ENCODE results near the gene CHCHD6. TPM values are rescaled to one million over a fixed set of nuclear protein-coding genes. Genes with fewer than 3 reads are reported as not detected.

CHCHD6 gene
- total and polyA plus RNA-seq, 4 donors = 22.5 to 70.2 (median 49.7) TPM

GRCh38 chr3:126732281-126733060 lies 28.4 kb downstream of the CHCHD6 start:
- Histone ChIP-seq H3K4me3 (ENCODE audit: low read depth, low read length) (no peak overlapping the region), H3K36me3 (ENCODE audit: control insufficient read depth, insufficient read depth, low read length) (peaks cover 27% of the 10 kb centered on the region), H3K27ac (ENCODE audit: low read depth, low read length) (no peak overlapping the region), H3K27me3 (ENCODE audit: control insufficient read depth, insufficient read depth, low read length) (no peaks in the 10 kb centered on the region), H3K9me3 (ENCODE audit: control insufficient read depth, insufficient read depth, low read length) (no peaks in the 10 kb centered on the region), H3K4me1 (ENCODE audit: control insufficient read depth, insufficient read depth, low read length) (no peaks in the 10 kb centered on the region)
- 81% methylated on average over 5 of the region's 6 CpGs for WGBS (ENCODE audit: insufficient coverage)
- no peak for DNase-seq (ENCODE audit: low read depth in 4 of 6, low spot score in 6 of 6)

DNA sequence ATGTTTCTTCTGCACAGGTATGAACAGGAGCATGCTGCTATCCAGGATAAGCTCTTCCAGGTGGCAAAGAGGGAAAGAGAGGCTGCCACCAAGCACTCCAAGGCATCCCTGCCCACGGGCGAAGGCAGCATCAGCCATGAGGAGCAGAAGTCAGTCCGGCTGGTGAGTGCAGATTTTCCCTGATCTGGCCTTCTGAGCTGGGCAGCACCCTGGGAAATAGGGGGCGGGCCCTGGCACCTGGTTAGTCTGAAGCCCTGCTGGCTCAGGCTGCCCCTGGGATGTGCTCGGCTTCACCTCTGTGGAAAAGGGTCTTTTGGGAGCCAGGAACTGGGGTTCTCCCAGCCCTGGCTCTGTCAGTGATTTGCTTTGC lies 29.0 kb downstream of the CHCHD6 start:
- Histone ChIP-seq H3K4me1 (ENCODE audit: control insufficient read depth, insufficient read depth, low read length) (no peaks in the 10 kb centered on the region), H3K9me3 (ENCODE audit: control insufficient read depth, insufficient read depth, low read length) (no peaks in the 10 kb centered on the region), H3K4me3 (ENCODE audit: low read depth, low read length) (no peak overlapping the region), H3K27ac (ENCODE audit: low read depth, low read length) (no peak overlapping the region), H3K27me3 (ENCODE audit: control insufficient read depth, insufficient read depth, low read length) (no peaks in the 10 kb centered on the region), H3K36me3 (ENCODE audit: control insufficient read depth, insufficient read depth, low read length) (peaks cover 23% of the 10 kb centered on the region)
- WGBS (ENCODE audit: insufficient coverage) = 93% methylated on average over 5 of the region's 5 CpGs
- DNase-seq (ENCODE audit: low read depth in 4 of 6, low spot score in 6 of 6) = no peak

DNA sequence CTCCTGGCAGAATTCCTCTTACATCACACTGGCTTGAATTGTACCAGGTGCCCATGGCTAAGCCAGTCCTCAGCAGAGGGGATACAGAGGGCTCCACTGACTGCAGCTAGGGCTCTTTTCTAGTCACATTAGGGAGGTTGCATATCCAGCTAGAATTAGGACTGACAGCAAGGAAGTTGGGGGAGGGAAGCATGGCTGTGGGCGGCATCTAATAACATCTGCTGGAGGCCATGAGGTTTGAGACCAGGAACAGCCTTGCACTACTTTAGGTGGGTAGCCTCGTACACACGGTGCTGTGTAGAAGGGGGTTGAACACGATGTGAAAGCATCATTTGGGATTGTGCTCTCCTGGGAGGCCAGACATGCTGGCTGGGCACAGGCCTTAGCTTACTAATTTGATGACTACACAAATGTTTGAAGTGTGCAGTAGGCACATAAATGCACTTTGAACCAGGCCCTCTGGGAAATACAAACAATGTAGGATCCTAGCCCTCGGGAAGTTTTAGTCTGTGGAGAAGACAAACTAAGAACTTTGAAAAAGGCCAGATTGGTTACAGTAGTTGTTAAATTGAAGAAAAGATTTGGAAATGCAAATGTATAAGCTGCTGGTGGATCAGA lies 30.2 kb downstream of the CHCHD6 start:
- H3K4me1 ChIP-seq (ENCODE audit: control insufficient read depth, insufficient read depth, low read length) = no peaks in the 10 kb centered on the region

GRCh38 chr3:126737527-126737926 lies 33.5 kb downstream of the CHCHD6 start:
- WGBS (ENCODE audit: insufficient coverage) = 89% methylated on average over 7 of the region's 7 CpGs

More for the DNA sequence above, 30.2 kb downstream of the CHCHD6 start:
- Histone ChIP-seq H3K27me3 (ENCODE audit: control insufficient read depth, insufficient read depth, low read length) (no peaks in the 10 kb centered on the region), H3K27ac (ENCODE audit: low read depth, low read length) (no peak overlapping the region), H3K4me3 (ENCODE audit: low read depth, low read length) (no peak overlapping the region), H3K36me3 (ENCODE audit: control insufficient read depth, insufficient read depth, low read length) (peaks cover 19% of the 10 kb centered on the region), H3K9me3 (ENCODE audit: control insufficient read depth, insufficient read depth, low read length) (no peaks in the 10 kb centered on the region)
- DNase-seq (ENCODE audit: low read depth in 4 of 6, low spot score in 6 of 6) = no peak
- WGBS (ENCODE audit: insufficient coverage) = 82% methylated on average over 5 of the region's 5 CpGs

DNA sequence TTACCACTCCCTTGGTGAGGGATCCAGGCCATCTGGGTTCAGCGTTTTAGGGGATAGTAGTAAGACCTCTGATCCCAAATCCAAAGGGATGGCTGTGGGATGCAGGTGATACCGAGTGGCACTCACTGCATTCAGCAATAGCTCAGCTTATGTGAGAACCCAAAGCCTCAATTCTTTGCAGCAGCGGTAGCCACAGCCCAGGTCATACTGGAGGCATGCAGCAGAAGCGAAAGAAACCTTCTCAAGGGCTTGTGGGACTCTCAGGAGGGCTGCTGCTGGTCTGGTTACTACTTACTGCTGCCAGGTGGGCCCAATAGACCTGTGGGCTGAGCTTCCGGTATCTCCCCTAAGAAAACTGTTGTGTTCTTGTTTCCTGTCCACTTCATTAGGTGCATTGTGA lies 38.0 kb downstream of the CHCHD6 start:
- 98% methylated on average over 4 of the region's 5 CpGs for WGBS (ENCODE audit: insufficient coverage)
- Histone ChIP-seq H3K27ac (ENCODE audit: low read depth, low read length) (no peak overlapping the region), H3K9me3 (ENCODE audit: control insufficient read depth, insufficient read depth, low read length) (no peaks in the 10 kb centered on the region), H3K4me1 (ENCODE audit: control insufficient read depth, insufficient read depth, low read length) (peaks cover 15% of the 10 kb centered on the region), H3K4me3 (ENCODE audit: low read depth, low read length) (no peak overlapping the region), H3K27me3 (ENCODE audit: control insufficient read depth, insufficient read depth, low read length) (no peaks in the 10 kb centered on the region), H3K36me3 (ENCODE audit: control insufficient read depth, insufficient read depth, low read length) (peaks cover 7% of the 10 kb centered on the region)
- DNase-seq (ENCODE audit: low read depth in 4 of 6, low spot score in 6 of 6) = no peak

More at GRCh38 chr3:126737527-126737926, 33.5 kb downstream of the CHCHD6 start:
- H3K4me1 ChIP-seq (ENCODE audit: control insufficient read depth, insufficient read depth, low read length) = no peaks in the 10 kb centered on the region
- H3K36me3 ChIP-seq (ENCODE audit: control insufficient read depth, insufficient read depth, low read length) = peaks cover 14% of the 10 kb centered on the region
- no peaks in the 10 kb centered on the region for H3K27me3 ChIP-seq (ENCODE audit: control insufficient read depth, insufficient read depth, low read length)
- no peaks in the 10 kb centered on the region for H3K9me3 ChIP-seq (ENCODE audit: control insufficient read depth, insufficient read depth, low read length)
- H3K27ac ChIP-seq (ENCODE audit: low read depth, low read length) = no peak overlapping the region
- H3K4me3 ChIP-seq (ENCODE audit: low read depth, low read length) = no peak overlapping the region
- DNase-seq (ENCODE audit: low read depth in 4 of 6, low spot score in 6 of 6) = no peak

- no peak for DNase-seq (ENCODE audit: low read depth in 4 of 6, low spot score in 6 of 6)
- no peaks in the 10 kb centered on the region for H3K9me3 ChIP-seq (ENCODE audit: control insufficient read depth, insufficient read depth, low read length)
- peaks cover 7% of the 10 kb centered on the region for H3K36me3 ChIP-seq (ENCODE audit: control insufficient read depth, insufficient read depth, low read length)
- 84% methylated on average over 5 of the region's 5 CpGs for WGBS (ENCODE audit: insufficient coverage)
- H3K27ac ChIP-seq (ENCODE audit: low read depth, low read length) = no peak overlapping the region
- peaks cover 15% of the 10 kb centered on the region for H3K4me1 ChIP-seq (ENCODE audit: control insufficient read depth, insufficient read depth, low read length)
- H3K27me3 ChIP-seq (ENCODE audit: control insufficient read depth, insufficient read depth, low read length) = no peaks in the 10 kb centered on the region
- no peak overlapping the region for H3K4me3 ChIP-seq (ENCODE audit: low read depth, low read length)
These were observed 39.3 kb downstream of the CHCHD6 start for GRCh38 chr3:126743350-126743749.

DNA sequence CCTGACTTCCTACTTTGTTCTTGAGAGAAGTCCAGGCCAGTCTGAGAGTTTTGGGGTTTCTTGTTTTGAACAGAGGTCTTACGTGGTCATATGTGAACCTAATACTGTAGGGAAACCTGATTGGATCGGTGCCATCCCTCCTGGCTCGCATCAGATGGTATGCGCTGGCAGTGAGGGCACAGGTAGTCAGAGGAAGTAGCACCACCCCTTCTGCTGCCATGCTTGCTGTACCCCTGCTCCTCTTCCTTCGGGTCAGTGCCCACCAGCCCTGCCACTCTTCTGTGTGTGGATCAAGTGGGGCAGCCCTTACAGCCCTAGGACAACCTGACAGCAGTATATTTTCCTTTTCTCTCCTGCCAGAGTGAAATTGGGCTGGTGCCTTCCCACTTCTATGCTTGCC lies 39.7 kb downstream of the CHCHD6 start:
- Histone ChIP-seq H3K4me3 (ENCODE audit: low read depth, low read length) (no peak overlapping the region), H3K27ac (ENCODE audit: low read depth, low read length) (no peak overlapping the region), H3K27me3 (ENCODE audit: control insufficient read depth, insufficient read depth, low read length) (no peaks in the 10 kb centered on the region), H3K4me1 (ENCODE audit: control insufficient read depth, insufficient read depth, low read length) (peaks cover 15% of the 10 kb centered on the region), H3K9me3 (ENCODE audit: control insufficient read depth, insufficient read depth, low read length) (no peaks in the 10 kb centered on the region), H3K36me3 (ENCODE audit: control insufficient read depth, insufficient read depth, low read length) (peaks cover 7% of the 10 kb centered on the region)
- 100% methylated on average over 4 of the region's 5 CpGs for WGBS (ENCODE audit: insufficient coverage)
- no peak for DNase-seq (ENCODE audit: low read depth in 4 of 6, low spot score in 6 of 6)

DNA sequence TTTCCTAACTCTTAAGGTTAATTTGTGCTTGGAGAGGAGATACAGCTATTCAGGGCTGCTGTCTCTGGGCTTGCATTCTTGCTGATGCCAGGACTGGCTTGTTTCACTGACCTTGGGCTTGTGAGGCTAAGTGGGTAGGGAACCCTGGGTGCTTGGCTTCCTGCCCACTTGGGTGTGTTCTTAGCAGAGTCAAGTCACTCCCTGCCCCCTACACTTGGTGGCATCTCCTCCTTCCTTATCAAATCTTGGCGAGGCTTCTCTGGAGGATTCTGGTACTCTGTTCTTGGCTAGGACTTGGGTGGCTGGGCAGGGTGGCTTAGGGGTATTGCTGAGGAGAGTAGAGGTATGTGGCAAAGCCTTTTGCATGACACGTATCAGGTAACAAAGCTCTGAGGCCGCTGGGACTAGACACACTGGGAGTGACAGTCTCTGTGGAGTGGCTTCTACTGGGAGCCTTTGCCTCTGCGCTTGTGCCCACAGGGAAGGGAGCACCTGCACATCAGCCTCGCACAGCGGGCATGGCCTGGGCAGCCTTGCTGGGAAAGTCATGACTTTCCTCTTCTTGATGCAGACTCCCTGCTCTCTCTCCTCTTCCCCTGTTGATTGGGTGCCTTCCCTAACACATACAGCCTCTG lies 41.8 kb downstream of the CHCHD6 start:
- no peak overlapping the region for H3K4me3 ChIP-seq (ENCODE audit: low read depth, low read length)
- no peaks in the 10 kb centered on the region for H3K27me3 ChIP-seq (ENCODE audit: control insufficient read depth, insufficient read depth, low read length)
- WGBS (ENCODE audit: insufficient coverage) = 97% methylated on average over 5 of the region's 6 CpGs
- H3K27ac ChIP-seq (ENCODE audit: low read depth, low read length) = no peak overlapping the region
- H3K36me3 ChIP-seq (ENCODE audit: control insufficient read depth, insufficient read depth, low read length) = peaks cover 9% of the 10 kb centered on the region
- no peaks in the 10 kb centered on the region for H3K9me3 ChIP-seq (ENCODE audit: control insufficient read depth, insufficient read depth, low read length)
- peaks cover 15% of the 10 kb centered on the region for H3K4me1 ChIP-seq (ENCODE audit: control insufficient read depth, insufficient read depth, low read length)
- no peak for DNase-seq (ENCODE audit: low read depth in 4 of 6, low spot score in 6 of 6)

GRCh38 chr3:126746395-126747177 lies 42.5 kb downstream of the CHCHD6 start:
- 73% methylated on average over 9 of the region's 18 CpGs for WGBS (ENCODE audit: insufficient coverage)
- peak in 3 of 6 donors; percentile 7 to 78 (median 39) for DNase-seq (ENCODE audit: low read depth in 4 of 6, low spot score in 6 of 6)

More at GRCh38 chr3:126746395-126747177, 42.5 kb downstream of the CHCHD6 start:
- Histone ChIP-seq H3K27me3 (ENCODE audit: control insufficient read depth, insufficient read depth, low read length) (no peaks in the 10 kb centered on the region), H3K36me3 (ENCODE audit: control insufficient read depth, insufficient read depth, low read length) (peaks cover 3% of the 10 kb centered on the region), H3K4me1 (ENCODE audit: control insufficient read depth, insufficient read depth, low read length) (peaks cover 17% of the 10 kb centered on the region), H3K27ac (ENCODE audit: low read depth, low read length) (no peak overlapping the region), H3K4me3 (ENCODE audit: low read depth, low read length) (no peak overlapping the region), H3K9me3 (ENCODE audit: control insufficient read depth, insufficient read depth, low read length) (no peaks in the 10 kb centered on the region)
